GM12891 (cell line): ENCODE measurements around the gene ZNF2.

Experiments used
- POLR2A ChIP-seq: IDR thresholded peaks from 2 replicates; pipeline ENCODE4 v1.6.1; 2011; ENCODE audit warnings: low read depth, low read length, control low read depth
- POLR2AphosphoS5 ChIP-seq: IDR thresholded peaks from 2 replicates; pipeline ENCODE4 v1.6.1; 2011; ENCODE audit warnings: low read depth, low read length, control low read depth

GRCh38 chr2:95215018-95215612, 49.5 kb downstream of the ZNF2 start:
- no peak for TF ChIP-seq POLR2A
- TF ChIP-seq POLR2AphosphoS5: no peak
